ENCODE results near the gene CSF3R.

The CSF3R gene

GRCh38 chr1:36419140-36419539 is 63.6 kb downstream of the CSF3R start:
- DNase-seq = no peak

GRCh38 chr1:36417931-36418330 is 64.8 kb downstream of the CSF3R start:
- no peak for DNase-seq
